H1 (cell line): ENCODE measurements around the gene SND1. TPM values are rescaled to one million over a fixed set of nuclear protein-coding genes. Genes with fewer than 3 reads are reported as not detected.

Source experiments
- CHD2 ChIP-seq: IDR thresholded peaks from 2 replicates; pipeline ENCODE4 v1.6.1; 2012; ENCODE audit warnings: low read length, improper control_type of control experiment
- CREB1 ChIP-seq: IDR thresholded peaks from 2 replicates; pipeline ENCODE4 v1.6.1; 2012; ENCODE audit warnings: inconsistent platforms
- EGR1 ChIP-seq: IDR thresholded peaks from 2 replicates; pipeline ENCODE4 v1.6.1; 2011; ENCODE audit warnings: low read depth, low read length, borderline replicate concordance
- MAFK ChIP-seq: IDR thresholded peaks from 2 replicates; pipeline ENCODE4 v1.6.1; 2012; ENCODE audit warnings: low read depth, mild to moderate bottlenecking, improper control_type of control experiment, low read length
- PHF8 ChIP-seq: fragments of 200-600 bp; sonication (generic); conservative IDR thresholded peaks from 2 replicates; pipeline ENCODE4 v1.7.1; 2012; ENCODE audit warnings: low read depth, mild to moderate bottlenecking, inconsistent platforms, low read length, moderate library complexity
- SP4 ChIP-seq: IDR thresholded peaks from 2 replicates; pipeline ENCODE4 v1.6.1; 2012; ENCODE audit warnings: low read length, inconsistent platforms
- YY1 ChIP-seq: IDR thresholded peaks from 2 replicates; pipeline ENCODE4 v1.6.1; 2011; ENCODE audit warnings: low read depth, mild to moderate bottlenecking, low read length
- polyA plus RNA-seq, 7 experiments: library from polyadenylated mRNA; depleted of rRNA in 3 of 7; stranded (reverse) in 5 of 7; unstranded in 2 of 7; fragments of >200 nt in 5 of 7; fragments of 200-250 nt in 2 of 7; gene quantifications; 1 replicate in 5 of 7; 2 replicates in 1 of 7; 4 replicates in 1 of 7; pipeline versions ENCODE4 v1.2.1 to v1.2.3, GENCODE V29; 2011 to 2013; ENCODE audit warnings: missing spikeins in 2 of 7, mixed read lengths in 2 of 7
- total RNA-seq: library from RNA; stranded (reverse); fragmentation: NEBNext Ultra II Directional; extraction: Animal tissue kit (Norgen Biotek cat#: 25700); gene quantifications from 2 replicates; pipeline ENCODE4 v1.2.1, GENCODE V29; 2021
- TF ChIP-seq, protein P1 (sequence below), 3 experiments: IDR thresholded peaks; 1 replicate in 2 of 3; 2 replicates in 1 of 3; pipeline versions ENCODE4 v1.5.1 to v1.6.1; 2011; ENCODE audit warnings: low read length in 3 of 3, mild to moderate bottlenecking in 3 of 3, inconsistent platforms in 2 of 3, low read depth in 1 of 3, moderate library complexity in 1 of 3; ENCODE audit not compliant: insufficient read depth in 1 of 3; ENCODE audit errors: control extremely low read depth in 1 of 3

The SND1 gene
- total and polyA plus RNA-seq, 2 of the 8 experiments (the other 6 are each of a cell fraction or from before 2014, with no cell fraction given): 122 to 290 TPM

DNA sequence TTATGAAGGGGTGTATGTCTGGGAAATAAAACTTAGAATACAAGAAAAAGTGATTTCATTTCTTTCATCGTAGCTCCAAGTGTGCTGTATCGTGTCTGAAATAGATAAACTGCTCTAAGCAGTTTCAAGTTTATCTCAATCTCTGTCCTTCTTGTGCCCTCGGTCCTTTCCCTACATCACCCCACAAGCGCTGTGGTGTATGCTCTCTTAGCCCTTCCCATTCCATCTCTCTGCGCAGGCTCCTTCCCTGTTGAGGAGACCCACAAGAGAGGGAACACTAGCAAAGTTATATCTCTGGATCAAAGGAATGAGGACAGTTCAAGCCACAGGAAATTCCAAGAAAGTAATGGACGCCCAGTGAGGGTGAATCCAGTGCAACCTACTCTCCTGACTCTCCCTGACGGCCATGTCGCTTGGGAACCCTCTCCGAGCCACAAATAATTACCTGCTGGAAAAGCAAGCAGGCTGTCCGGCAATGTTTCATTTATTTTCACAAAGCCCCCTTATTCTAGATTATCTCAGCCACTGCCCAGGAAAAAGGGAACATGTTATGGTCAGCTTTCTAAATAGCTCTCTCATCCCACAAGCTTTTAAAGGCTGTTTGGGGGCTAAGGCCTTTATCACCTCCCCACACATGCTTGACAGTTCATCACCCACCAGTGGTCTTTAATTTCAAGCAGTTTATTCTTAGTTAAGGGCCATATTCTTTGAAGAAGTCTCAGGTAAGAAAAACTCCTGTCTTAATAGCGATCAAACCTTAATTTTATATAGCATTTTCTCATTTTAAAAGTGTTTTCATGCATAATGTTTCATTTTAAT lies 344.5 kb downstream of the SND1 start (continued):
- TF ChIP-seq, protein P1, sequence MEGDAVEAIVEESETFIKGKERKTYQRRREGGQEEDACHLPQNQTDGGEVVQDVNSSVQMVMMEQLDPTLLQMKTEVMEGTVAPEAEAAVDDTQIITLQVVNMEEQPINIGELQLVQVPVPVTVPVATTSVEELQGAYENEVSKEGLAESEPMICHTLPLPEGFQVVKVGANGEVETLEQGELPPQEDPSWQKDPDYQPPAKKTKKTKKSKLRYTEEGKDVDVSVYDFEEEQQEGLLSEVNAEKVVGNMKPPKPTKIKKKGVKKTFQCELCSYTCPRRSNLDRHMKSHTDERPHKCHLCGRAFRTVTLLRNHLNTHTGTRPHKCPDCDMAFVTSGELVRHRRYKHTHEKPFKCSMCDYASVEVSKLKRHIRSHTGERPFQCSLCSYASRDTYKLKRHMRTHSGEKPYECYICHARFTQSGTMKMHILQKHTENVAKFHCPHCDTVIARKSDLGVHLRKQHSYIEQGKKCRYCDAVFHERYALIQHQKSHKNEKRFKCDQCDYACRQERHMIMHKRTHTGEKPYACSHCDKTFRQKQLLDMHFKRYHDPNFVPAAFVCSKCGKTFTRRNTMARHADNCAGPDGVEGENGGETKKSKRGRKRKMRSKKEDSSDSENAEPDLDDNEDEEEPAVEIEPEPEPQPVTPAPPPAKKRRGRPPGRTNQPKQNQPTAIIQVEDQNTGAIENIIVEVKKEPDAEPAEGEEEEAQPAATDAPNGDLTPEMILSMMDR (IDR thresholded peaks at IDR 0.05; ENCODE audit: control extremely low read depth in 1 of 3, insufficient read depth in 1 of 3, low read depth in 1 of 3, low read length in 3 of 3): no peak
- no peak for TF ChIP-seq CHD2
- no peak for TF ChIP-seq YY1
- no peak for TF ChIP-seq MAFK
- no peak for TF ChIP-seq PHF8
- TF ChIP-seq SP4: no peak
- no peak for TF ChIP-seq CREB1
- no peak for TF ChIP-seq EGR1
